ENCODE measurements around the gene CD53. TPM values are rescaled to one million over a fixed set of nuclear protein-coding genes. Genes with fewer than 3 reads are reported as not detected.

The CD53 gene
- total RNA-seq, 4 donors from 2014 or later = 17.0 to 62.0 (median 18.4) TPM

DNA sequence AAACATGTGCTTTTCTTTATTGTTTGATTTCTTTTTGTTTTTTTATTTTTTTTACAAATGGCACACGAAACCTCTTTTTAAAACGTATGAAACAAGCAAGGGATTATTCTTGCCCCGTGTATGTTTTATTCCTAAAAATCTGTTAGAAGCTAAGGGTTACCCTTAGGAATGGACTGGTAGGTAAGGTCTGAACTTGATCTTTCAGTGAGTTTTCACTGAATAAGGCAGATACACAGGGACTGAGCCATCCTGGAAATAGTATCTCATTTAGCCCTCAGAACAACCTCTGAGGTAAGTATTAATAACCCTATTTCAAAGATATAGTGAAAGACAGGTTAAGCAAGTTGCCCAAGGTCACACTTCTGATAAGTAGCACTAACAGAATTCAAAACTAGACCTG is 6.0 kb downstream of the CD53 start:
- H3K36me3 ChIP-seq = no peaks in the 10 kb centered on the region
- H3K4me3 ChIP-seq = no peak overlapping the region
- no peaks in the 10 kb centered on the region for H3K9me3 ChIP-seq
- DNase-seq (ENCODE audit: extremely low spot score) = no peak
- intact Hi-C loops (cut with DNase I) = no loop called here
- 78% methylated on average over 3 of the region's 3 CpGs for WGBS
- no peaks in the 10 kb centered on the region for H3K4me1 ChIP-seq
- no peak for TF ChIP-seq EP300 (IDR thresholded peaks at IDR 0.05)
- TF ChIP-seq, protein P1, sequence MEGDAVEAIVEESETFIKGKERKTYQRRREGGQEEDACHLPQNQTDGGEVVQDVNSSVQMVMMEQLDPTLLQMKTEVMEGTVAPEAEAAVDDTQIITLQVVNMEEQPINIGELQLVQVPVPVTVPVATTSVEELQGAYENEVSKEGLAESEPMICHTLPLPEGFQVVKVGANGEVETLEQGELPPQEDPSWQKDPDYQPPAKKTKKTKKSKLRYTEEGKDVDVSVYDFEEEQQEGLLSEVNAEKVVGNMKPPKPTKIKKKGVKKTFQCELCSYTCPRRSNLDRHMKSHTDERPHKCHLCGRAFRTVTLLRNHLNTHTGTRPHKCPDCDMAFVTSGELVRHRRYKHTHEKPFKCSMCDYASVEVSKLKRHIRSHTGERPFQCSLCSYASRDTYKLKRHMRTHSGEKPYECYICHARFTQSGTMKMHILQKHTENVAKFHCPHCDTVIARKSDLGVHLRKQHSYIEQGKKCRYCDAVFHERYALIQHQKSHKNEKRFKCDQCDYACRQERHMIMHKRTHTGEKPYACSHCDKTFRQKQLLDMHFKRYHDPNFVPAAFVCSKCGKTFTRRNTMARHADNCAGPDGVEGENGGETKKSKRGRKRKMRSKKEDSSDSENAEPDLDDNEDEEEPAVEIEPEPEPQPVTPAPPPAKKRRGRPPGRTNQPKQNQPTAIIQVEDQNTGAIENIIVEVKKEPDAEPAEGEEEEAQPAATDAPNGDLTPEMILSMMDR (IDR thresholded peaks at IDR 0.05) = no peak
- no peaks in the 10 kb centered on the region for H3K27me3 ChIP-seq
- no peak overlapping the region for H3K27ac ChIP-seq (replicated peaks in 1 of 4)

DNA sequence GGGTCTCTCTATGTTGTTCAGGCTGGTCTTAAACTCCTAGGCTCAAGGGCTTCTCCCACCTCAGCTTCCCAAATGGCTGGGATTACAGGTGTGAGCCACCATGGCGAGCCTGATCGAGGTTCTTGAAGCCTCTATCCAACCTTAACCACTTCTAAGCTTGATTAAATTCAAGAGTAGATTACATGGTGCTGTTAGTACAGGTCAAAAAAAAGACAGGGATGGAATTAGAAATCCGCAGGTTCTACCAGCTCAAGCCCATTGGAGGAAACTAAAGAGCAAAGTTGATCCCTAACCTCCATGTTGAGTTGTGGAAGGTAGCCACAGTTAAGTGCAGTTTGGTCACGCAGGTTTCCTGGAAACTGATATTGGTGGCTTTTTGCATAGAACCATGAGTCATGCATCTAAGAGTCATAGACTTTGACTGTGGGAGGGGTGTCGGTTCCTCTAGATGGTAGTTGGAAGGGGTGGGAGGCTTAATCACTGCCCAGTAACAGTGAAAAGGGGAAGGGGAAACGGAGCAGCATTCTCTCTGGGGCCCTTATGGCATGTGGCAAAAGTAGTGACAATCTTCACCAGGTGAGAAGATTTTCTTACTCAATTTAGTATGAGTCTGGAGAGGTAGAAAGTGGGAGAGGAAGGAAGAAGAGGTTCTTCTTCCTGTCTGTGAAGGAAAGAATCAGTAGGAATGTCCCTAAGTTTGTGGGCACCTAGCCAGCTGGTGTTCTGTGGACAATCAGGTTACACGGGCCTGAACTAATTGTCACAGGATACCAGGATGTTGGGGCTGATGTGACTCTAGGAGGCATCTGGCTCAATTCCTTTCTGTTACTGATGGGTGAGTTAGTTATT is 7.0 kb downstream of the CD53 start:
- H3K27ac ChIP-seq (replicated peaks in 1 of 4) = no peak overlapping the region
- intact Hi-C loops (cut with DNase I) = no loop called here

DNA sequence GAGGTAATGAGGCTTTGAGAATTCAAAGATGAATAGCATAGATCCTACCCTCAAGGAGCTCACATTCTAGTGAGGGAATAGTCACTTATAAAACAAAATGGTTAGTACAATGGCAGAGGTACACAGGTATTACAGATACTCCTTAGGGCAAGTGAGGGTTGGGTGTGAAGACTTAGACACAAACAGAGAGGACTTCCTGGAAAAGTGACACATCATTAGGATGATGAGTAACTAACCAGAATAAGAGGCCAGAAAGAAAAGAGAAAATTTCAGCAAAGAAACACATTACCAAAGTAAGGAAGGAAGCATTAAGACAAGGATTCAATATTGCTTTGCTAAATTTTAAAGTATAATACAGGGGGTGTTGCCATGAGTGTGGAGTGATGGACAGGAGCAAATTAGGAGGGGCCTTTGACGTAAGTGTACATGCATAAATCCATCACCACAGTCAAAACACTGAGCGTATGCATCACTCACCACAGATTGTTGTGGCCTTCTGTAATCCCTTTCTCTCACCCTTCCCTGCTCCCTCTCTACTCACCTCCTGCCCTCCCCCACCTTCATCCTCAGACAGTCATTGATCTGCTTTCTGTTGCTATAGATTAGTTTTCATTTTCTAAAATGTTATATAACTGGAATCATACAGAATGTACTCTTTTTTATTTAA is 7.9 kb downstream of the CD53 start:
- H3K9me3 ChIP-seq = no peaks in the 10 kb centered on the region
- no peak overlapping the region for H3K4me3 ChIP-seq
- no peak for DNase-seq (ENCODE audit: extremely low spot score)
- no peak overlapping the region for H3K27ac ChIP-seq (replicated peaks in 1 of 4)
- WGBS = 40% methylated on average over 2 of the region's 2 CpGs
- H3K36me3 ChIP-seq = no peaks in the 10 kb centered on the region
- no peaks in the 10 kb centered on the region for H3K27me3 ChIP-seq
- no peak for TF ChIP-seq EP300 (IDR thresholded peaks at IDR 0.05)
- no peak for TF ChIP-seq POLR2AphosphoS5 (IDR thresholded peaks at IDR 0.05)
- TF ChIP-seq POLR2A (IDR thresholded peaks at IDR 0.05; ENCODE audit: low read depth) = no peak
- TF ChIP-seq, protein P1 (IDR thresholded peaks at IDR 0.05) = no peak
- H3K4me1 ChIP-seq = no peaks in the 10 kb centered on the region
- intact Hi-C loops (cut with DNase I) = no loop called here

More for the DNA sequence above, 7.0 kb downstream of the CD53 start:
- no peak overlapping the region for H3K4me3 ChIP-seq
- DNase-seq (ENCODE audit: extremely low spot score) = no peak
- H3K27me3 ChIP-seq = no peaks in the 10 kb centered on the region
- no peaks in the 10 kb centered on the region for H3K36me3 ChIP-seq
- no peak for TF ChIP-seq POLR2AphosphoS5 (IDR thresholded peaks at IDR 0.05)
- TF ChIP-seq EP300 (IDR thresholded peaks at IDR 0.05) = no peak
- 56% methylated on average over 7 of the region's 7 CpGs for WGBS
- H3K4me1 ChIP-seq = no peaks in the 10 kb centered on the region
- no peaks in the 10 kb centered on the region for H3K9me3 ChIP-seq

DNA sequence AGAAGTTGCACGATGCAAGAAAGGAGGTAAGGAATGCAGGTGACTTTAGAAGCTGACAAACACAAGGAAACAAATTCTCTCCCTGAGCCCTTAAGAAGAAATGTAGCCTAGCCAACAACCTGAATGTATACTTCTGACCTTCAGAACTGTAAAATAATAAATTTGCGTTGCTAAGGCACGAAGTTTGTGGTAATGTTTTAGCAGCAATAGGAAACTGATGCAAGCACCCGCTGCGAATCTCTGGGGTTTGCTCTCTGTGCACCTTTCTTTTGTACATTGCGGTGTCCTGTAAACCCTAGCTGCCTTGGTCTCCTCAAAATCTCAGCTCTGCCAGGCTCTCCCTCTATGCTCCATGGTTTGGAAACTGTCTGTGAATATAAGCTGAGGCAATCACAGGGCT is 15.1 kb downstream of the CD53 start:
- Histone ChIP-seq H3K4me3 (no peak overlapping the region), H3K4me1 (no peaks in the 10 kb centered on the region), H3K27ac (replicated peaks in 1 of 4) (no peak overlapping the region), H3K9me3 (peaks cover 0 to 3% (median 0%) of the 10 kb centered on the region in 4 donors), H3K27me3 (no peaks in the 10 kb centered on the region), H3K36me3 (no peaks in the 10 kb centered on the region)
- no peak for DNase-seq (ENCODE audit: extremely low spot score)
- intact Hi-C loops (cut with DNase I) = no loop called here
- 79% methylated on average over 6 of the region's 6 CpGs for WGBS
- TF ChIP-seq POLR2A (IDR thresholded peaks at IDR 0.05; ENCODE audit: low read depth) (no peak), EP300 (IDR thresholded peaks at IDR 0.05) (no peak)

DNA sequence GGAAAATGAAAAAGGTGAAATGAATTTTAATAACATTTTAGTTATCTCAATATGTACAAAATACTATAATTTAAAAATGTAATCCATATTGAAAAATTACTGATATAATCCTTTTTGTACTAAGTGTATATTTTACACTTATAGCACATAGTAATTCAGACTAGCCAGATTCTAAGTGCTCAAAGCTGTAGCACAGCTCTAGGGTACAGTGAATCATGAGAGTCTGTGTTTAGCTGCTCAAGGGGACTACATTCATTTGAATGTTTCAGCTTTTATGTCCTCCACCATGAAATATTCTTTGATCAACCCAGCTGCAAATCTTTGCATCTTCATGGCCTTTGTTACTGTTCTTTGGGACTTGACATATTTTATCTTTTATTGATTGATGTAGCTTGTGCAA is 15.7 kb downstream of the CD53 start:
- H3K36me3 ChIP-seq = no peaks in the 10 kb centered on the region
- H3K27ac ChIP-seq (replicated peaks in 1 of 4) = no peak overlapping the region
- no peak overlapping the region for H3K4me3 ChIP-seq
- no peaks in the 10 kb centered on the region for H3K27me3 ChIP-seq
- peaks cover 0 to 6% (median 0%) of the 10 kb centered on the region in 4 donors for H3K9me3 ChIP-seq
- H3K4me1 ChIP-seq = no peaks in the 10 kb centered on the region
- DNase-seq (ENCODE audit: extremely low spot score) = no peak
- intact Hi-C loops (cut with DNase I) = no loop called here
- TF ChIP-seq POLR2AphosphoS5 (IDR thresholded peaks at IDR 0.05) = no peak
- TF ChIP-seq EP300 (IDR thresholded peaks at IDR 0.05) = no peak
- no peak for TF ChIP-seq POLR2A (IDR thresholded peaks at IDR 0.05; ENCODE audit: low read depth)
- TF ChIP-seq, protein P1 (IDR thresholded peaks at IDR 0.05) = no peak
